OCI-M2 (cell line): Measurements from ENCODE around the gene RPS24.
"Not testable (repeated sequence)": the region's sequence is repeated elsewhere in the genome, so short reads cannot be mapped to it uniquely, and the experiment has no call there.

ENCODE experiments used
- DNase-seq: peaks from one replicate; lab custom pipeline; 2025; ENCODE audit not compliant: unreplicated experiment; lab: John Stamatoyannopoulos, UW

RPS24 gene

DNA sequence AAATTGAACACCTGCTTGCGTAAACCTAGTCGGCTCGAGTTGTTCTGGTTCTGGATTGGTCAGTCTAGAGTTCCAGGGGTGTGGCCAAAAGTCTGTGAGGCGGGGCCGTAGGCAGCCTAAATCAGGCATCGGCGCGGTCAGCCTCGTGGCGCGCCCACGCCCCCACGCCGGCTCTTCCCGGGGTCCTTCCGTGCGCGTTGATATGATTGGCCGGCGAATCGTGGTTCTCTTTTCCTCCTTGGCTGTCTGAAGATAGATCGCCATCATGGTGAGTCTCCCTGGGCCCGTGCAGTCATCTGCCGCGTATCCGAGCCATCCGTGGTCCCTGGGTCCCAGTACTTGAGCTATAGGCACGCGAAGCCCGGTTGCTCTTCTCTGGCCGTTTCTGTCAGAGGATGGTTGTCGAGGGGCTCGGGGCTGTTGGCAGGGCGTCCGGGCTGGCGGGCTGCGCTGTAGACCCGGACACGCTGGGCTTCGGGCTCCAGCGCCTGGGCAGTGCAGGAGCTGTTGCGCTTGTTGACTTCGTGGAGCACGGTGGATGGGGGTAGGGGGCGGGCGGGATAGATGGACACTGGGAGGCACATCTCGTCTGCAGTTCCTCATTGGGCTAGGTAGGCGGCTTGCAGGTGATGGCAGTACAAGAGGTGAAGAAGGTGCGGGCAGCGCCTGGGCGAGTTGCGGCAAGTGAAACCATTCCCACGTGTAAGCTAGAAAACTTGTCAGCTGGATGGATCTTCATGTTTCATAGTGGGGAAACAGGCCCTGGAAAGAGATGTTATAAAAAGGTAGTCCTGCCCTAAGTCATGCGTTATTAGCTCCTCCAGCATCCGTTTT, at the start of gene RPS24:
RPS24 (plus strand) TSS at position 227 of the 834 bp plus-strand sequence; CDS start at position 266, 39 bp downstream.
- peak; percentile 66 for DNase-seq

DNA sequence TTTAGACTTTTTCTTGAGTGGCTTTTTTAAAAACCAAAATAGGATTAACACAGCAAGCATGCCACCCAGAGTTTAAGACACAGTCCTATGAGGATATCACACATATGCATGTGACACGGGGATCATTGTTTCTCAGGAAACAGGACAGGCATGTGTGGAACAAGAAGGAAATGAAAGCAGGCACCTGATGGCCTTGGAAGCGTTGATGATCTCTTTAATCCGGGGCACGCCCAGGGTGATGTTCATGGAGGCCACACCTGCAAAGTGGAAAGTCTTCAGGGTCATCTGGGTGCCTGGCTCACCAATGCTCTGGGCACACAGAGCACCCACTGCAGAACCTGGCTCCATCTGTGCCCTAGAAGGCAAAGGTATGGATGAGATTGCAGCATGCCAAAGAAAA, 48.7 kb upstream of the RPS24 start:
- DNase-seq = no peak

DNA sequence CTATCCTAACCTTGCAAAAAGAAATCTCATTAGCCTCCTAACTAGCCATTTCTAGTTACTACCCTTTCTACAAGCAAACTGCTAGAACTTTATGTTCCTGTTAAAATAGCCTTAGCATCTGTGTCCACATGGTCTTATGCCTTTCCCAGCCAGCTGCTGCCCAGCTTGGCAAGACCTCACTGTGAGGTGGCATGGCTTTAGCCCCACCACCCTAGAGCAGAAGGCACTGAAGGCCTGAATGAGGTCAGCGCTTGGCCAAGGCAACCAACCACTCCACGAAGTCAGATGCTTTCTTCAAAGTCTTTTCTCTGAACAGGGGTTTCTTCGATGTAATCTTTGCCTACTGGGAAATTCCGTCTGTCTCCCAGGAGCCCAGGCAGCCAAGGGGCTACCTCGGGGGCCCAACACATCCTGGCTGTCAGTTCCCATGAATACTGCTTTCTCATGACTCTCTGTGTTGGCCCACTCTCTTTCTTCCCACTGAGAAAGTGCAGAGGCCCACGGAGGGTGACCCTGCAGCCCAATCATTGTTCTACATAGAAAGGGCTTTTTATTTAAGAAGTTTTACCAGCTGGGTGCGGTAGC, 45.9 kb upstream of the RPS24 start:
- DNase-seq = no peak

DNA sequence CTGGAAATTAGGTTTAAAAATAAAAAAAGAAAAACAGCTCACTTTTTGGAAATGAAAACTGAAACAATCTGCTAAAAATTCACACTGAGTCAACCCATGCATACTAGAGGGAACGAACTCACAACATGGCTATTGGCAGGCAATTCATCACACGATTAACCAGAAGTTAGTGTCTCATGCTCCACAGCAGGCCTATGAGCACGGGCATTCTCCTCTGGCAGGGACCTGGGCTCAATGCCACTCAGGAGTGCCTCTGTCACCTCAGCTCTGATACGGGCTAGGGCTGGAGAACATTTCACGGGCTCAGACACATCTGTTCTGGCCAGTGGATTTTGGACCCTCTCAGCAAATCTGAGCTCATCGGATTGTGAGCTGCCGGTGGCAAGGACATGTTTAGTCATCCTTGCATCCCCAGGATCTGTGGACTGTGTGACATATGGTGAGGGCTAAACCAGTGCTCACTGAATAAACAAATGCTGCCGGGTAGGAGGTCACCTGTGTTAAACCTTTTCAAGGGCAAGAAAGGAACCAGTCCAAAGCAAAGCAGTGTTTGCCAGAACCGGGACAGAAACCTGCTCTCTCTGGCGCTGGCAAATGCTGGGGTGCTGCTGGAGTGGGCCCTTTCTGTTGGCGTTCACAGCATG, 44.5 kb upstream of the RPS24 start:
- DNase-seq = no peak

DNA sequence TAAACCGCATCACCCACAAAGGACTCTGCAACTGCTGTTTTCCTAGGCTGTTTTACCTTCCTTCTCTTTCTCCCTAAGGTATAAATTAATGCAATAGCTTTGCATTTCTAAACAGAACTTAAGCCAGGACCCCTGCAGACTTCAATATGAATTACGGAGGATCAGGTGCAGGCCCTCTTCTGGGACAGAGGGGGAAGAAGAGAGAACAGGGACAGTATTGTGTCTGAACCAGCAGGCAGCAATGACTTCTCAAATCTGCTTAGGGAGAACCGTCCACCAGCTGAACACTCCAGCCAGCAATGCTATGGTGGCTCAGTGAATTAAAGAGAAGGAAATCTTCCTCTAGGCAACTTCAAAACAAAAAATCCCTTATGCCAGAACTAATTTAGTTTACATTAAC, 40.0 kb upstream of the RPS24 start:
- DNase-seq = no peak

DNA sequence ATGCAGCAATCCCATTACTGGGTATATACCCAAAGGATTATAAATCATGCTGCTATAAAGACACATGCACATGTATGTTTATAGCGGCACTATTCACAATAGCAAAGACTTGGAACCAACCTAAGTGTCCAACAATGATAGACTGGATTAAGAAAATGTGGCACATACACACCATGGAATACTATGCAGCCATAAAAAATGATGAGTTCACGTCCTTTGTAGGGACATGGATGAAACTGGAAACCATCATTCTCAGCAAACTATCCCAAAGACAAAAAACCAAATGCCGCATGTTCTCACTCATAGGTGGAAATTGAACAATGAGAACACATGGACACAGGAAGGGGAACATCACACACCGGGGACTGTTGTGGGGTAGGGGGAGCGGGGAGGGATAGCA, 34.9 kb upstream of the RPS24 start:
- DNase-seq = not testable (repeated sequence)

DNA sequence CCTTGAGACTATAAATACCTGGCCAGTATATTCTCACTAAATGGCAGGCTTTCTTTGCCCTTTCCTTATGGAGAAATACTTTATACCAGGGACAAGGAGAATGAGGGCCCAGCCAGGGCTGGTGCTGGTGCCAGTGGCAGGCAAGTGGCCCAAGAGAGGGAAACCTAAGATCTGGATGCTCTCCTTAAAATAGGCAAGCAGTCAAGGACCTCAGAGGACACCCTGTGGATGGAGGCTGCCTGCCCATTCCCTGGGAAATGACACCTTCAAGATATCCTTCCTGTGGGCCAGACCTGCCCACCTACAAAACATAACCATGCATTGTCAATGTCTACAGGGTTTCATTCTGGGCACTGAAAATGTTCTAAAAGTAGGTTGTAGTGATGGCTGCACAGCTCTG, 33.5 kb upstream of the RPS24 start:
- no peak for DNase-seq

DNA sequence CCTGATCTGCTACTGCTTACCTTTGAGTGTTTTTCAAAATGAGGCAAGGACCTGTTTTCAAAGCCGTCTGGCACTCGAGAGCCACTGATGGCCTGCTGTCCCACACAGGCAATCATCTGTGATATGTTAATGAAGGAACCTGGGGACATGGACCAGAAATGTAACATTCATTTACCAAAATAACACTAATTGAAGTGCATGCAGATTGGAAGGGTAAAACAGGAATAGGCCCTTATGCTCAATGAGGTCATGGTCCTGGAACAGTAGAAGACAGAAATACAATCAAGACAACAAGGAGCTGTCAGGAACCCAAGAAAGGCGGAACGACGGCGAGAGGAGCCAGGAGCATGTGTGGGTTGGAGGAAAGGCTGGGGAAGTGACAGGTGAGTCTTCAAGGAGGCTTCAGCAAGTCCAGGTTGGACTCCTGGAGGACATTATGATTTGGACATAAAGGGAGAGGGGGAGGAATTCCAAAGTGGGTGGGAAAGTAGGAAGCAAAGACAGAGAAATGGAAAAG, 32.6 kb upstream of the RPS24 start:
- DNase-seq = no peak

DNA sequence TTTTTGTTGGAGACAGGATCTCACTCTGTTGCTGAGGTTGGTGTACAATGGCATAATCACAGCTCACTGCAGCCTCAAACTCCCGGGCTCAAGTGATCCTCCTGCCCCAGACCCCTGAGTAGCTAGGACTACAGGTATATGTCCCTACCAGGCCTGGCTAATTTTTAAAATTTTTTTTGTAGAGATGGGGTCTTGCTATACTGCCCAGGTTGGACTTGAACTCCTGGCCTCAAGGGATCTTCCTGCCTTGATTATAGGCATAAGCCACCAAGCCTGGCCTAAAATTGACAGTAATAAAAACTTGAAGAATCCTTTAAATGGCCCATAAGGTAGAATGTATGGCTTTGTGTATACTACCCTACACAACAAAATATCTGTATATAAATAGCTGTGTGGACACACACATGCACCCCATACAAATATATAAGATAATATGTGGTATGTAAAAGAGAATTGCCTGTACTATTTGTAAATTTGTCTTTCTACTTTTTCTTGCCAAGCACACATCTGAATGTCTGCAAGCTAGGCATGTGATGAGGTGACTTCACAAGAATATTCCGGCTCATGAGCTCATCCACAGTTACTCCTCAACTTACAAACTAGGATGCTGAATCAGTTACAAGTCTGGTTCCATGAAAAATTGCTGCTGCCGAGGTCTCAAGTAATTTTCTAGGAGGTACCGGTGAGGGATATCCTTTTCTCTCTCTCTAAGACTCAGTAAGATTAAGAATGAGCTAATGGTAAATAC, 30.9 kb upstream of the RPS24 start:
- DNase-seq = no peak

DNA sequence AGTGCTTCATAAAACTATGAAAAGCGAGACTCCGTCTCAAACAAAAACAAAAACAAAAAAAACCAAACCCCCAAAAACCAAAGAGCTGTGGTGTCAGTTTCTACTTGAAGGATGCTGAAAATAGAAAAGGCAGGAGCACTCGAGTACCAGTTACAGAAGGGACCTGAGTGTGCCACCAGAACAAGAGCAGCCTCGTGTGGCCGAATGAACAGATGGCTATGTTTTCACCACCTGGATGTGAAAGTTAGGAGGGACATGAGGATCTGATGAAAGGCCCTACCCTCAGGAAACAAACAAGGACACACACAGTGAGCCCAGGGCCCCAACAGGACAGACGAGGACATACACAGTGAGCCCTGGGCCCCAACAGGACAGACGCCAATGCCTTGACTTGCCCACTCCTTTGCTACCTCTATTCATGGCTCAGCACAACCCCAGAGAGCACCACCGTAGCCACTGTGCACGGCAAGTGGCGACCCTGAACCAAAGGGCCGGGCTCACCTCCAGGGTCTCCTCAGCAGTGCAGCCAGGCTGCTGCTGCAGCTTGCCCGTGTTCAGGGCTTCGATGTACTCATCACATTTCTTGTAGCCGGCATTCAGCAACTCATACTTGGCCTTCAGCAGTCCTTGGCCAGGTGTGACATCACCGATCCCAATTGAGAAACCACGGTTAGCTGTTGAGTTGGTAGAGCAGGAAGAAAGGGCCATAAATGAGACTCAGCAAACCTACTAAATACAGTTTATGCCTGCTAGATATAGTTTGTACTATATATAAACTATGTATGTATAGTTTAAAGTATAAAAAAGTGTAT, 29.2 kb upstream of the RPS24 start:
- no peak for DNase-seq

DNA sequence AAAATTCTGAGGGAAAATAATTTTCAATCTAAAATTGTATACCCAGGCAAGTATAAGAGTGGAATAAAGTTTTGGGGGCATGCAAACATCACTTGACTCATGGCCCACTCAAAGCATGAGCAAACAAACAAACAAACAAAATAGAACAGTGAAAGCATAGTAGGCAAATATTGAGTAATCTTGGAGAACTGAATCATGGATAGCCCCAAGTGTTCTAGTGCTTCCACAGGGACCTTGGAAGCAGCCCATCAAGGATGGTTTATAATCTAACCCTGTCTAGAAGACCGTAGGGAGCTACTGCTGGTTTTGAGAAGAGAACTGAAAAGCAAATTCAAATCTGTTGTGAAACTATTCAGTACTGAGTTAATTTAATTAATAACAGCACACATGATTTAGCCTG, 26.5 kb upstream of the RPS24 start:
- no peak for DNase-seq

DNA sequence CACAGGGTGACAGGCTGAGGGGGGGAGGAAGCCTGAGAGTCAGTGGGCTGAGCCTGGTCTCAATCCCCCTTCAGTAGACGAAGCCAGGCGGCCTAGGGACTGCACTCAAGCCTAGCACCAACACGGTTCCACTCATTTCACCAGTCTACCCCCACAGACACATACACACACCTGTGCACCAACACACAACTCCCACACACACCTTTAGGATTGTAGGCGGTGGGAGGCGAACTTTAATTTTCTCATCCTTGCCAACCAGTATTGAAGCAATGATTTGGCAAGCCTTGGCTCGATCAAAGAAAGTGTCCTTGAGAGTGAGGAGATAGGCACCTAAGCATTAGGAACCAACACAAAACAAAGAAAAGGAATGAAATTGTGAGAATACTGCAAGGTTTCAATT, 24.0 kb upstream of the RPS24 start:
- no peak for DNase-seq

DNA sequence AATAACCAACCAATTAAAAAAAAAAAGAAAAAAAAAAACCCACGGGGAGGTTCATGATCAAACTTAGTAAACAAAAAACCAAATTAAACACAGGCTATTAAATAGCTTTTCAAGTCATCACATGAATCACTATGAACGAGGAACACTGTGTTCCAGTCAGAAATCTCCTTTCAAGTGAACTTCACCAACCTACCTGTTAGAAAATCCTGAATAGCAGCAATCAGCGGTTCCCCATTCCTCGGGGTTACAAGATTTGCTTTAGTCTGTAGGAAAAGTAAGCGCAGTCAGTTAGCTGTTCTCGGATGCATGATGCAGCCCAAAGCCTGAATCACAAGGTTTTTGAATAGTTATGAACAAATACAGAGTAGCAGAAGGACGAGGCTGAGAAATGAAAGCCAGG, 23.4 kb upstream of the RPS24 start:
- no peak for DNase-seq

DNA sequence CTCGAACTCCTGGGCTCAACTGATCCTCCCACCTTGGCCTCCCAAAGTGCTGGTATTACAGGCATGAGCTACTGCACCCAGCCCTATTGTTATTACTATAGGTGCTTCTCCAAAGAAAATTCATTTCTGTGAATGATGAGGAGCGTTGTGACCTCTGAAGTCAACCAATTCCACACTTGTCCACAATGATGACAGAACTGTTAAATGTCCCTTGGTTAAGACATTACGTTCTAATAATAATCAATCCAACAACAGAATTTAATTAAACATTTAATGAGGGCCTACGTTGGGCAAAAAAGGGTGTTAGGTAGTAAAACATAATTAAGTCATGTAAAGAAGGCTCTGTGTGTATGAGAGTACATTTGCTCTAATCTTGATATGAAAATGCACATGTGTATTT, 22.6 kb upstream of the RPS24 start:
- DNase-seq = no peak

DNA sequence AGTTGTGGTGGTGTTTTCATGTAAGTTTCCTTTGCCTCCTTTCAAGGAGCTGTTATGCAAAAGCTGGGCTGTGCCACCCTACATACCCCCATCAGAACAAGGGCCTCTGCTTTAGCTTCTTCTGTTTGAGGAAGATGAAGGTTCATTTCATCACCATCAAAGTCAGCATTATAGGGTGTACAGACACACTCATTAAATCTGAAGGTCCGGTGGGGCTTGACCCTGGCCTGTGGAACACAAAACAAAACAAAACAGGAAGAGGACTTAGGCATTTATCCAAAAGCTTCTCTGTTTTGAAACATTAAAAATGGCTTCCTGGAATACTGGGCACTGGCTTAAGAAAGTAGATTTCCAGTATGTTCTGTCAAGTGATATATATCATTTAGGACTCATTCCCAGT, 20.1 kb upstream of the RPS24 start:
- no peak for DNase-seq

DNA sequence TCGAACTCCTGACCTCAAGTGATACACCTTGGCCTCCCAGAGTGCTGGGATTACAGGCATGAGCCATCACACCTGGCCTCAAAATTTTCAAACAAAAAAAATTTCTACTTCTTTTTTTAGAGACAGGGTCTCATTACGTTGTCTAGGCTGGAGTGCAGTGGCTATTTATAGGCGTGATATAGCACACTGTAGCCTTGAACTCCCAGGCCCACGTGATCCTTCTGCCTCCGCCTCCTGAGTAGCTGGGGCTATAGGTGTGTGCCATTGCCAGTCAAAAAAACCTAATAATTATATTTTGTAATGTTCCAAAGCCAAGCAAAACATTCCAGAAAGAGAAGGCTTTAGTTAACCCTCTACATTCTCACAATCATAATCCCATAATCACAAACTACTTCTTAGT, 18.1 kb upstream of the RPS24 start:
- DNase-seq = no peak

DNA sequence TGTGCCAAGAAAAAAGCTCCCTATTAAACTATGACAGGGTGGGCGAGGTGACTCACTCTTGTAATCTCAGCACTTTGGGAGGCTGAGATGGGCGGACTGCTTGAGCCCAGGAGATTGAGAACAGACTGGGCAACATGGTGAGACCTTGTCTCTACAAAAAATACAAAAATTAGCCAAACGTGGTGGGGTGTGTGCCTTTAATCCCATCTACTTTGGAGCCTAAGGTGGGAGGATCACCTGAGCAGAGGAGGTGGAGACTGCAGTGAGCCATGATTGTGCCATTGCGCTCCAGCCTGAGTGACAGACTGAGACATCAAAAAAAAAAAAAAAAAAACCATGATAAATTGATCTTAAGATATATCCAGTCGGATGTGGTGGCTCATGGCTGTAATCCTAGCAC, 15.8 kb upstream of the RPS24 start:
- no peak for DNase-seq

DNA sequence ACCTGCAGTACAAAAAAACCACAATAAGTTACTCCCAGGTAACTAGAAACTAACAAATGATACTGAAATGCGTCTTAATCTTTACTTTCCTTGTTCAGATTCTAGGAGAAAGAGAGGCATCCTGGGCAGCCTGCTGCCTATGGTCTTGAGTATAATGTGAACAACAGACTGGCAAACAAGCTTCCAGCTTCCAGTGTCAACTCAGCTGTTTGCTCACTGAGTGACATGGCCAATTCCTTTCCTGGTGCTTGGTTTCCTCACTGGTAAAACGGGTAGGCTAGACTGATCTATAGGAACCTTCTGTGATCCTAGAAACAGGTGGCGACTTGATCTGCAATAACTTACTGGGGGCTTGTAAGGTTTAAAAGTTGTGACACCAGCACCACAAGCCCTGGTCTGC, 14.4 kb upstream of the RPS24 start:
- no peak for DNase-seq

DNA sequence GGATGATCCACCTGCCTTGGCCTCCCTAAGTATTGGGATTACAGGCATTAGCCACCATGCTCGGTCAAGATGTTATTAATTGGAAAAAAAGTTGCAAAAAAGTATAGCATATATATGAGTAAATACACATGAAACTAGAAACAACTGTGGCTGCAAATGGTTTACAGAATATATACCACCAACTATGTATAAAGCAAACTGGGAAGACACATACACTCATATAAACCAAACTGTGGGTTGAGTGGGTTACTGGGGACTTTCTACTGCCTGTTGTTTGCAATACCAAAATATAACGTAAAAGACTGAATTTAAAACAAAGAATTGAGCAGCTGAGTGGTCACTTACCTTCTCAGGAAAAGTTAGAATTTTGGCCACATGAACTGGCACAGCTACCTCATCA, 12.5 kb upstream of the RPS24 start:
- DNase-seq = no peak

DNA sequence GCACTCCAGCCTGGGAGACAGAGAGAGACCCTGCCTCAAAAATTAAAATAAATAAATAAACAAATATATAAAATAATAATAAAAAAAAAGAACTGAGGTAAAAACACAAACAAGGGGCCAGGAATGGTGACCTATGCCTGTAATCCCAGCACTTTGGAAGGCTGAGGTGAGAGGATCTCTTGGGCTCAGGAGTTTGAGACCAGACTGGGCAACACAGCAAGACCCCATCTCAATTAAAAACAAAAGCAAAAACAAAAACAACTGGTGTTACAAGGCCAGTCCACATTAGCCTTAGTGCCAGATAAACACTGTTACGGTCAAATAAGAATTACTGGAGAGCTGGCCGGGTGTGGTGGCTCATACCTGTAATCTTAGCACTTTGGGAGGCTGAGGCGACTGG, 9.9 kb upstream of the RPS24 start:
- no peak for DNase-seq
